PC-9 (cell line): ENCODE data around the gene OR51B5. TPM values are rescaled to one million over a fixed set of nuclear protein-coding genes. Genes with fewer than 3 reads are reported as not detected.
"Not testable (repeated sequence)": the region's sequence is repeated elsewhere in the genome, so short reads cannot be mapped to it uniquely, and the experiment has no call there.

ENCODE experiments used
- BruUV-seq: library from RNA; stranded (reverse); fragments of 400-500 nt; replicated peaks from 2 replicates; lab custom pipeline; 2021; lab: Mats Ljungman, UMichigan
- CTCF ChIA-PET: fragments of 300-600 bp; sonication (Branson Sonifier 250); formaldehyde crosslinking; loops from one replicate; lab custom pipeline; 2022; ENCODE audit warnings: antibody characterized with exemption; lab: Charles Lee
- POLR2A ChIA-PET: fragments of 300-600 bp; sonication (Branson Sonifier 250); formaldehyde crosslinking; loops from one replicate; lab custom pipeline; 2022; ENCODE audit warnings: antibody characterized with exemption; ENCODE audit not compliant: unreplicated experiment; lab: Charles Lee
- DNase-seq, 2 experiments: peaks; one replicate each; pipeline versions ENCODE4 v3.0.0 to v3.0.0-alpha.2; 2015 to 2022; ENCODE audit warnings: mixed read lengths in 1 of 2
- H2AFZ ChIP-seq: fragments of 200-600 bp; sonication (generic); 2 replicates; pipeline ENCODE4 v1.8.1; 2017; ENCODE audit warnings: antibody characterized with exemption
- H3F3A ChIP-seq: fragments of 200-600 bp; sonication (generic); 2 replicates; pipeline ENCODE4 v1.8.1; 2017; ENCODE audit warnings: antibody characterized with exemption, mild to moderate bottlenecking, low read depth; ENCODE audit not compliant: insufficient read depth
- H3K27ac ChIP-seq: fragments of 200-600 bp; sonication (generic); 2 replicates; pipeline ENCODE4 v1.6.1; 2016; ENCODE audit warnings: mixed run types
- H3K27me3 ChIP-seq: fragments of 200-600 bp; sonication (generic); 2 replicates; pipeline ENCODE4 v1.6.1; 2016; ENCODE audit warnings: low read depth, mixed run types; ENCODE audit not compliant: insufficient read depth
- H3K36me3 ChIP-seq: fragments of 200-600 bp; sonication (generic); 2 replicates; pipeline ENCODE4 v1.6.1; 2016; ENCODE audit warnings: low read depth, mixed run types
- H3K4me1 ChIP-seq: fragments of 200-600 bp; sonication (generic); replicated peaks from 2 replicates; pipeline ENCODE4 v1.6.1; 2016; ENCODE audit warnings: mixed run types; ENCODE audit not compliant: insufficient read depth
- H3K4me2 ChIP-seq: fragments of 200-600 bp; sonication (generic); 2 replicates; pipeline ENCODE4 v1.6.1; 2017; ENCODE audit warnings: mixed run types
- H3K4me3 ChIP-seq: fragments of 200-600 bp; sonication (generic); 2 replicates; pipeline ENCODE4 v1.6.1; 2016; ENCODE audit warnings: mixed run types
- H3K79me2 ChIP-seq: fragments of 200-600 bp; sonication (generic); 2 replicates; pipeline ENCODE4 v1.6.1; 2017; ENCODE audit warnings: low read depth, mixed run types
- H3K9me2 ChIP-seq: fragments of 200-600 bp; sonication (generic); 2 replicates; pipeline ENCODE4 v1.8.1; 2017; ENCODE audit warnings: mild to moderate bottlenecking; ENCODE audit not compliant: insufficient read depth
- H3K9me3 ChIP-seq: fragments of 200-600 bp; sonication (generic); 2 replicates; pipeline ENCODE4 v1.8.1; 2016; ENCODE audit warnings: low read depth; ENCODE audit not compliant: insufficient read depth
- H4K20me1 ChIP-seq: fragments of 200-600 bp; sonication (generic); 2 replicates; pipeline ENCODE4 v1.8.1; 2017; ENCODE audit not compliant: insufficient read depth
- EZH2 ChIP-seq: fragments of 200-600 bp; sonication (generic); IDR thresholded peaks from 2 replicates; pipeline ENCODE4 v1.8.0; 2017; ENCODE audit warnings: antibody characterized with exemption, low read depth
- intact Hi-C: fragments of 100-400 bp; cut with micrococcal nuclease; formaldehyde crosslinking; loops from one replicate; pipeline ENCODE4 v1.10.0; 2022; ENCODE audit not compliant: unreplicated experiment
- total RNA-seq: library from RNA; stranded (reverse); gene quantifications from 2 replicates; pipeline ENCODE4 v1.2.3, GENCODE V29; 2021
- TF ChIP-seq, protein P1 (sequence below): fragments of 200-600 bp; sonication (generic); conservative IDR thresholded peaks from 2 replicates; pipeline ENCODE4 v1.6.1; 2017; ENCODE audit warnings: mixed run types, antibody characterized with exemption, mild to moderate bottlenecking, moderate library complexity

The OR51B5 gene
- total RNA-seq, 1 experiment from 2014 or later, result 1.2 TPM

DNA sequence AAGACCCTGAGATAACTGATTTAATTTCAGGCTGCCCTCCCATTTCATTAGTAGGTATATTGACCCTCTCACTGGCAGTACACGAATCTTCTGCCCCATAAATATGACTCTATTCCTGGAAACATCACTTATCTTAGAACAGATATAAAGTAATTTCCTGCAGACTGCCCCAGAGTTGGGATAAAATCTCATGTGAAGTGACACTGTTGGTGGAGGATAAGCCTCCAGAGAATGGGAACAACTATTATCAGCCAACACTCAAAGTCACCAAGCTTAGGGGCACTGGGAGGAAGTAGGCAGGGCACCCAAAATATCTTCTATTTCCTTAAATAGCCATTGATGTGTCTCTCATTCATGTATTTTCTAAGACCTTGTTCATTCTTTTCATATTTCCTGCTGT, 8.2 kb downstream of the OR51B5 start:
- no peak overlapping the region for H3K4me3 ChIP-seq
- H3K79me2 ChIP-seq, result no peaks in the 10 kb centered on the region
- no peak for DNase-seq
- no peak overlapping the region for H3K27ac ChIP-seq
- H3K4me1 ChIP-seq, result no peaks in the 10 kb centered on the region
- no peak overlapping the region for H3K4me2 ChIP-seq
- H3K9me3 ChIP-seq, result no peaks in the 10 kb centered on the region
- no peaks in the 10 kb centered on the region for H3K9me2 ChIP-seq
- ChIA-PET CTCF (no interaction called here), POLR2A (no interaction called here)
- BruUV-seq, result no TSS peak
- H3F3A ChIP-seq, result no peaks in the 10 kb centered on the region
- H3K36me3 ChIP-seq, result no peaks in the 10 kb centered on the region
- no peaks in the 10 kb centered on the region for H4K20me1 ChIP-seq
- intact Hi-C loops, result no loop called here
- no peak for TF ChIP-seq EZH2
- TF ChIP-seq, protein P1, sequence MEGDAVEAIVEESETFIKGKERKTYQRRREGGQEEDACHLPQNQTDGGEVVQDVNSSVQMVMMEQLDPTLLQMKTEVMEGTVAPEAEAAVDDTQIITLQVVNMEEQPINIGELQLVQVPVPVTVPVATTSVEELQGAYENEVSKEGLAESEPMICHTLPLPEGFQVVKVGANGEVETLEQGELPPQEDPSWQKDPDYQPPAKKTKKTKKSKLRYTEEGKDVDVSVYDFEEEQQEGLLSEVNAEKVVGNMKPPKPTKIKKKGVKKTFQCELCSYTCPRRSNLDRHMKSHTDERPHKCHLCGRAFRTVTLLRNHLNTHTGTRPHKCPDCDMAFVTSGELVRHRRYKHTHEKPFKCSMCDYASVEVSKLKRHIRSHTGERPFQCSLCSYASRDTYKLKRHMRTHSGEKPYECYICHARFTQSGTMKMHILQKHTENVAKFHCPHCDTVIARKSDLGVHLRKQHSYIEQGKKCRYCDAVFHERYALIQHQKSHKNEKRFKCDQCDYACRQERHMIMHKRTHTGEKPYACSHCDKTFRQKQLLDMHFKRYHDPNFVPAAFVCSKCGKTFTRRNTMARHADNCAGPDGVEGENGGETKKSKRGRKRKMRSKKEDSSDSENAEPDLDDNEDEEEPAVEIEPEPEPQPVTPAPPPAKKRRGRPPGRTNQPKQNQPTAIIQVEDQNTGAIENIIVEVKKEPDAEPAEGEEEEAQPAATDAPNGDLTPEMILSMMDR, result no peak
- no peaks in the 10 kb centered on the region for H3K27me3 ChIP-seq
- H2AFZ ChIP-seq, result no peak overlapping the region

DNA sequence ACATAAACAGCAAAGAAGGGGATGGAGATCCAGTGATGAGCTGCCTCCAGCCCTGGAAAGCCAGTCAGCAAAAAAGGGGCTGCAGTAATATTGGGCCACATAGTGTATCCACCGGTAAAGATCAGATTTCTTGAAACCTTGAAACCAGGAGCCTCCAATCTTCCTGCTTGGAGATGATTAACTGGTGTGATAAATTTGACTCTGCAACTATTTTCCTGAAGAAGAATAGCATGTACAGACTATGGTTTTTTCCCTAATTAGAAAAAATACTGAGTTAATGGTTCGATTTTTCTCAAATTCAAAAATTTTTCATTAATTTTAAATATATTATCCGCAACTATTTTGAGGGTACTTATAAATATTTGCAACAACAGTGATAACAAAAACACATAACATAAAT, 19.1 kb downstream of the OR51B5 start, which contains the start of gene OR51B2:
Gene OR51B2 (minus strand): TSS at position 101 of the 400 bp plus-strand sequence. CDS start 0 bp downstream, at position 101.
- no peak within 1 kb of the TSS for H3K27ac ChIP-seq
- no peaks in the 10 kb centered on the region for H4K20me1 ChIP-seq
- no peak within 1 kb of the TSS for H3K4me2 ChIP-seq
- H3F3A ChIP-seq, result no peaks in the 10 kb centered on the region
- no peak for DNase-seq
- no peaks in the 10 kb centered on the region for H3K9me3 ChIP-seq
- ChIA-PET POLR2A (no interaction called here), CTCF (no interaction called here)
- no peak within 1 kb of the TSS for H2AFZ ChIP-seq
- intact Hi-C loops, result no loop called here
- no peak for TF ChIP-seq EZH2
- TF ChIP-seq, protein P1, result no peak
- no peaks in the 10 kb centered on the region for H3K27me3 ChIP-seq
- no peak within 1 kb of the TSS for H3K4me3 ChIP-seq
- no peaks in the 10 kb centered on the region for H3K36me3 ChIP-seq
- H3K9me2 ChIP-seq, result no peaks in the 10 kb centered on the region
- no peaks in the 10 kb centered on the region for H3K79me2 ChIP-seq
- H3K4me1 ChIP-seq, result no peaks in the 10 kb centered on the region
- BruUV-seq, result no TSS peak

DNA sequence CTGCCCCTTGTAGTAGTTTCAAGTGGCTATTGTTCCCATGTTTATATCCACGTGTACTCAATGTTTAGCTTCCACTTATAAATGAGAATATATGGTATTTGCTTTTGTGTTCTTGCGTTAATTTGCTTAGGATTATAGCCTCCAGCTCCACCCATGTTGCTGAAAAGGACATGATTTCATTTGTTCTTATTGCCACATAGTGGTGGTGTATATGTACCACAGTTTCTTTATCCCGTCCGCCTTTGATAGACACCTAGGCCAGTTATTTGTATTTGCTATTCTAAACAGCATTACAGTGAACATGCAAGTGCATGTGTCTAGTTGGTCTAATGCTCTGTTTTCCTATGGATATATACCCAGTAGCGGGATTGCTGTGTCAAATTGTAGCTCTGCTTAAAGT, 26.0 kb downstream of the OR51B5 start:
- no peaks in the 10 kb centered on the region for H3F3A ChIP-seq
- no peaks in the 10 kb centered on the region for H3K9me3 ChIP-seq
- TF ChIP-seq, protein P1, result no peak
- TF ChIP-seq EZH2, result no peak
- no peaks in the 10 kb centered on the region for H3K9me2 ChIP-seq
- intact Hi-C loops, result no loop called here
- DNase-seq, result no peak
- no peak overlapping the region for H3K4me2 ChIP-seq
- H3K4me1 ChIP-seq, result no peaks in the 10 kb centered on the region
- H3K4me3 ChIP-seq, result no peak overlapping the region
- POLR2A ChIA-PET, result no interaction called here
- CTCF ChIA-PET, result no interaction called here
- no peak overlapping the region for H2AFZ ChIP-seq
- H3K27ac ChIP-seq, result no peak overlapping the region
- H4K20me1 ChIP-seq, result no peaks in the 10 kb centered on the region
- no peaks in the 10 kb centered on the region for H3K27me3 ChIP-seq
- no peaks in the 10 kb centered on the region for H3K79me2 ChIP-seq
- no peaks in the 10 kb centered on the region for H3K36me3 ChIP-seq
- BruUV-seq, result no TSS peak

DNA sequence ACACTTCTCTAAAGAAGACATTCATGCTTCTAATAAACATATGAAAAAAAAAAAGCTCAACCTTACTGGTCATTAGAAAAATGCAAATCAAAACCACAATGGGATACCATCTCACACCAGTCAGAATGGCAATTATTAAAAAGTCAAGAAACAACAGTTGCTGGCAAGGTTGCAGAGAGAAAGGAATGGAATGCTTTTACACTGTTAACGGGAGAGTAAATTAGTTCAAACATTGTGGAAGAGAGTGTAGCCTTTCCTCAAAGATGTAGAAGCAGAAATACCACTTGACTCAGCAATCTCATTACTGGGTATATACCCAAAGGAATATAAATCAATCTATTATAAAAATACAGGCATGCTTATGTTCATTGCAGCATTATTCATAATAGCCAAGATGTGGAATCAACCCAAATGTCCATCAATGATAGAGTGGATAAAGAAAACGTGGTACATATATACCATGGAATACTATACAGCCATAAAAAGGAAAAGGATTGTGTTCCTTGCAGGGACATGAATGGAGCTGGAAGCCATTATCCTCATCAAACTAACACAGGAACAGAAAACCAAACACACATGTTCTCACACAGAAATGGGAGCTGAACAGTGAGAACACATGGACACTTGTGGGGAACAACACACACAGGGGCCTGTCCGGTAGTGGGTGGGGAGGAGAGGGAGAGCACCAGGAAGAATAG, 29.8 kb downstream of the OR51B5 start:
- H3K27me3 ChIP-seq, H3K4me3 ChIP-seq, H3K79me2 ChIP-seq, H2AFZ ChIP-seq, H3K4me2 ChIP-seq, H4K20me1 ChIP-seq, CTCF ChIA-PET, DNase-seq, H3K9me2 ChIP-seq, H3K27ac ChIP-seq, H3K4me1 ChIP-seq, H3K36me3 ChIP-seq, POLR2A ChIA-PET, H3K9me3 ChIP-seq, H3F3A ChIP-seq, intact Hi-C loops, BruUV-seq: not testable (repeated sequence)
